H9 (cell line): Measurements from ENCODE around the gene SLC25A39. TPM values are rescaled to one million over a fixed set of nuclear protein-coding genes. Genes with fewer than 3 reads are reported as not detected.

Source experiments
- DNase-seq: peaks from one replicate; pipeline ENCODE4 v3.0.0-alpha.2; 2017
- H2AFZ ChIP-seq: one replicate; pipeline ENCODE4 v1.6.1; 2013; ENCODE audit warnings: mild to moderate bottlenecking, low read length, control low read depth, moderate library complexity
- H2AK5ac ChIP-seq: 2 replicates; pipeline ENCODE4 v1.6.1; 2013; ENCODE audit warnings: low read length, control low read depth, mixed read lengths; ENCODE audit not compliant: insufficient read length
- H2BK120ac ChIP-seq: one replicate; pipeline ENCODE4 v1.6.1; 2013; ENCODE audit warnings: low read depth, mild to moderate bottlenecking, low read length, control low read depth, inconsistent platforms; ENCODE audit not compliant: poor library complexity, severe bottlenecking
- H2BK12ac ChIP-seq: 2 replicates; pipeline ENCODE4 v1.6.1; 2013; ENCODE audit warnings: low read length, control low read depth, mixed read lengths, low read depth; ENCODE audit not compliant: insufficient read length
- H2BK15ac ChIP-seq: 2 replicates; pipeline ENCODE4 v1.6.1; 2013; ENCODE audit warnings: low read depth, low read length, control low read depth
- H2BK20ac ChIP-seq: one replicate; pipeline ENCODE4 v1.6.1; 2013; ENCODE audit warnings: low read depth, mild to moderate bottlenecking, low read length, control low read depth, inconsistent platforms; ENCODE audit not compliant: poor library complexity, severe bottlenecking
- H2BK5ac ChIP-seq: 2 replicates; pipeline ENCODE4 v1.6.1; 2013; ENCODE audit warnings: low read length, control low read depth, mixed read lengths; ENCODE audit not compliant: insufficient read length
- H3K14ac ChIP-seq: 2 replicates; pipeline ENCODE4 v1.6.1; 2013; ENCODE audit warnings: low read length, control low read depth; ENCODE audit not compliant: insufficient read depth
- H3K18ac ChIP-seq: 2 replicates; pipeline ENCODE4 v1.6.1; 2013; ENCODE audit warnings: low read depth, mild to moderate bottlenecking, mixed read lengths, low read length, control low read depth; ENCODE audit not compliant: insufficient read length
- H3K23ac ChIP-seq: 2 replicates; pipeline ENCODE4 v1.6.1; 2013; ENCODE audit warnings: low read length, control low read depth, mixed read lengths, low read depth; ENCODE audit not compliant: insufficient read length
- H3K23me2 ChIP-seq: 2 replicates; pipeline ENCODE4 v1.6.1; 2013; ENCODE audit warnings: low read depth, mild to moderate bottlenecking, mixed read lengths, low read length, control low read depth; ENCODE audit not compliant: insufficient read length, poor library complexity, severe bottlenecking
- H3K27ac ChIP-seq: 2 replicates; pipeline ENCODE4 v1.5.1; 2013; ENCODE audit warnings: low read length, control low read depth, mixed read lengths, low read depth; ENCODE audit not compliant: insufficient read length
- H3K27me3 ChIP-seq: 2 replicates; pipeline ENCODE4 v1.6.1; 2013; ENCODE audit warnings: low read length, control low read depth, inconsistent platforms; ENCODE audit not compliant: insufficient read depth
- H3K4ac ChIP-seq: 2 replicates; pipeline ENCODE4 v1.6.1; 2013; ENCODE audit warnings: low read depth, mild to moderate bottlenecking, control low read depth, inconsistent platforms, low read length, moderate library complexity
- H3K4me1 ChIP-seq: 2 replicates; pipeline ENCODE4 v1.6.1; 2013; ENCODE audit warnings: low read length, control low read depth, inconsistent platforms; ENCODE audit not compliant: insufficient read depth
- H3K4me2 ChIP-seq: 2 replicates; pipeline ENCODE4 v1.6.1; 2013; ENCODE audit warnings: low read length, control low read depth, mixed read lengths; ENCODE audit not compliant: insufficient read length, insufficient read depth
- H3K56ac ChIP-seq: 2 replicates; pipeline ENCODE4 v1.6.1; 2013; ENCODE audit warnings: low read depth, mild to moderate bottlenecking, mixed read lengths, low read length, control low read depth; ENCODE audit not compliant: insufficient read length
- H3K79me1 ChIP-seq: 2 replicates; pipeline ENCODE4 v1.6.1; 2013; ENCODE audit warnings: low read depth, mild to moderate bottlenecking, moderate library complexity, low read length, control low read depth, inconsistent platforms; ENCODE audit not compliant: insufficient read depth, poor library complexity, severe bottlenecking
- H3K79me2 ChIP-seq: 2 replicates; pipeline ENCODE4 v1.6.1; 2013; ENCODE audit warnings: low read length, control low read depth, inconsistent platforms; ENCODE audit not compliant: insufficient read depth
- H3K9ac ChIP-seq: 2 replicates; pipeline ENCODE4 v1.6.1; 2013; ENCODE audit warnings: low read length, control low read depth, mixed read lengths; ENCODE audit not compliant: insufficient read length; ENCODE audit errors: extremely low read depth
- H3K9me3 ChIP-seq: one replicate; pipeline ENCODE4 v1.6.1; 2013; ENCODE audit warnings: low read depth, low read length, inconsistent platforms; ENCODE audit not compliant: control insufficient read depth
- H3T11ph ChIP-seq: one replicate; pipeline ENCODE4 v1.6.1; 2013; ENCODE audit warnings: mild to moderate bottlenecking, low read length, control low read depth, inconsistent platforms
- H4K20me1 ChIP-seq: one replicate; pipeline ENCODE4 v1.6.1; 2013; ENCODE audit not compliant: control insufficient read depth, insufficient read length, insufficient read depth
- H4K5ac ChIP-seq: 2 replicates; pipeline ENCODE4 v1.6.1; 2013; ENCODE audit warnings: low read depth, mild to moderate bottlenecking, mixed read lengths, low read length, control low read depth; ENCODE audit not compliant: insufficient read length
- H4K8ac ChIP-seq: replicated peaks from 2 replicates; pipeline ENCODE4 v1.6.1; 2013; ENCODE audit warnings: low read length, control low read depth, mixed read lengths, low read depth; ENCODE audit not compliant: insufficient read length
- H4K91ac ChIP-seq: 2 replicates; pipeline ENCODE4 v1.6.1; 2013; ENCODE audit warnings: low read depth, mild to moderate bottlenecking, moderate library complexity, mixed read lengths, low read length, control low read depth; ENCODE audit not compliant: insufficient read length
- H3K27ac Mint-ChIP-seq, 3 experiments: 2 replicates in 2 of 3; 3 replicates in 1 of 3; pipeline ENCODE4 v1.8.0; 2020 to 2021; ENCODE audit warnings: mixed read lengths in 3 of 3, mild to moderate bottlenecking in 1 of 3, moderate library complexity in 1 of 3
- H3K27me3 Mint-ChIP-seq: 2 replicates; pipeline ENCODE4 v1.8.0; 2021; ENCODE audit warnings: low read depth, mild to moderate bottlenecking, moderate library complexity, mixed read lengths
- H3K36me3 Mint-ChIP-seq, 3 experiments: 2 replicates in 2 of 3; 3 replicates in 1 of 3; pipeline ENCODE4 v1.8.0; 2020 to 2021; ENCODE audit warnings: low read depth in 3 of 3, mixed read lengths in 3 of 3; ENCODE audit not compliant: insufficient read depth in 1 of 3
- H3K4me1 Mint-ChIP-seq, 2 experiments: 2 replicates each; pipeline ENCODE4 v1.8.0; 2020; ENCODE audit warnings: mixed read lengths in 2 of 2
- H3K4me3 Mint-ChIP-seq, 2 experiments: 2 replicates in 1 of 2; 3 replicates in 1 of 2; pipeline ENCODE4 v1.8.0; 2020 to 2021; ENCODE audit warnings: mild to moderate bottlenecking in 2 of 2, mixed read lengths in 2 of 2, moderate library complexity in 1 of 2
- H3K9me3 Mint-ChIP-seq, 2 experiments: 2 replicates in 1 of 2; 3 replicates in 1 of 2; pipeline ENCODE4 v1.8.0; 2020; ENCODE audit warnings: mild to moderate bottlenecking in 2 of 2, mixed read lengths in 2 of 2, moderate library complexity in 1 of 2
- WGBS: extraction: QIAGEN DNeasy Blood & Tissue Kit; methylation state at CpG from one replicate; pipeline ENCODE4 v1.1.7; 2013; ENCODE audit warnings: missing lambda C conversion rate, low lambda C conversion rate, mixed read lengths; ENCODE audit not compliant: insufficient read length; ENCODE audit errors: extremely low coverage; 5-methylcytosine and 5-hydroxymethylcytosine counted together
- total RNA-seq: library from RNA; stranded (reverse); gene quantifications from 2 replicates; pipeline ENCODE4 v1.2.1, GENCODE V29; 2021
- TF ChIP-seq, protein P1 (sequence below): fragments of 200-600 bp; sonication (generic); conservative IDR thresholded peaks from 3 replicates; pipeline ENCODE4 v1.8.0; 2021; ENCODE audit warnings: antibody characterized with exemption, mild to moderate bottlenecking

The SLC25A39 gene
- total RNA-seq, 1 experiment from 2014 or later, result 227 TPM

DNA sequence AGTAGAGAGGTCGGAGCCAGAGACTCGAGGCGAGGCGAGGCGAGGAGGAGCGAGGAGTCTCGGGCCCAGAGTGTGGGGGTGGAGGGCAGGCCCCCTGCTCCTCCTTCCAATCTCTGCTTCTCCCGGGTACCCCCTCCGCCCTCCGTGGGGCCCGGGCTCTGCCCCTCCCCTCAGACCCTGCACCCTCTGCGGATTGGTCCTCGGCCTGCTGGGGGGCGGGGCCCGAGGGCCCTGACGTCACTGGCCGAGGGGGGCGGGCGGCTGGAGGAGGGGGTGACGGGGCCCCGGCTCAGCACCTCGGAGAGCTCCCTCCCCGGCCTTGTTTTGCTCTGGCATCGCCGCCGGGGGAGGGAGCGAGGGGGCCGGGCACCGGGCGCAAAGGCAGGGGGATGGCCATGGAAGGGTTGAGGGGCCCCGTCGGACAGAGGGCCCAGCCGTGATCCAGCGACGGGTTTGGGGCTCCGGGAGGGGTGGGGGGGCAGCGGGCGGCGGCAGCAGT is 16.3 kb downstream of the SLC25A39 start, which contains the start of gene RUNDC3A:
Gene RUNDC3A (plus strand): TSS at position 282 of the 499 bp plus-strand sequence. CDS start 232 bp downstream, outside the sequence.
- H3K27ac ChIP-seq, result no peak within 1 kb of the TSS
- H3K23me2 ChIP-seq, result peaks cover 9% of the 10 kb centered on the region
- H3K9ac ChIP-seq, result no peak within 1 kb of the TSS
- no peaks in the 10 kb centered on the region for H3K79me2 ChIP-seq
- H3K56ac ChIP-seq, result no peak within 1 kb of the TSS
- Mint-ChIP-seq H3K27ac (peak within 1 kb of the TSS in 1 of 3 experiments; percentile 89; a peak in 2 of 7 replicates), H3K36me3 (peaks cover 0 to 7% (median 5%) of the 10 kb centered on the region in 3 experiments; a peak in 3 of 7 replicates), H3K9me3 (no peaks in the 10 kb centered on the region), H3K27me3 (peaks cover 23% of the 10 kb centered on the region), H3K4me3 (peak within 1 kb of the TSS; percentile 67 to 81), H3K4me1 (peaks cover 34 to 49% of the 10 kb centered on the region in 2 experiments)
- H4K20me1 ChIP-seq, result no peaks in the 10 kb centered on the region
- WGBS, result no CpG with 5 or more reads among the region's 39 CpGs
- H4K91ac ChIP-seq, result no peak within 1 kb of the TSS
- H3K23ac ChIP-seq, result no peak within 1 kb of the TSS
- DNase-seq, result peak; percentile 98
- no peak within 1 kb of the TSS for H4K8ac ChIP-seq
- H3K4me2 ChIP-seq, result peak within 1 kb of the TSS; percentile 75
- H3K4ac ChIP-seq, result no peak within 1 kb of the TSS
- H3K14ac ChIP-seq, result no peak within 1 kb of the TSS
- no peak within 1 kb of the TSS for H3T11ph ChIP-seq
- peak within 1 kb of the TSS; percentile 41 for H3K18ac ChIP-seq
- H3K27me3 ChIP-seq, result no peaks in the 10 kb centered on the region; the same call in 1 of the 2 replicates
- H2AFZ ChIP-seq, result no peak within 1 kb of the TSS
- no peak within 1 kb of the TSS for H2AK5ac ChIP-seq
- no peak within 1 kb of the TSS for H4K5ac ChIP-seq
- H3K4me1 ChIP-seq, result peaks cover 7% of the 10 kb centered on the region; the same call in 1 of the 2 replicates
- H3K9me3 ChIP-seq, result no peaks in the 10 kb centered on the region
- TF ChIP-seq, protein P1, sequence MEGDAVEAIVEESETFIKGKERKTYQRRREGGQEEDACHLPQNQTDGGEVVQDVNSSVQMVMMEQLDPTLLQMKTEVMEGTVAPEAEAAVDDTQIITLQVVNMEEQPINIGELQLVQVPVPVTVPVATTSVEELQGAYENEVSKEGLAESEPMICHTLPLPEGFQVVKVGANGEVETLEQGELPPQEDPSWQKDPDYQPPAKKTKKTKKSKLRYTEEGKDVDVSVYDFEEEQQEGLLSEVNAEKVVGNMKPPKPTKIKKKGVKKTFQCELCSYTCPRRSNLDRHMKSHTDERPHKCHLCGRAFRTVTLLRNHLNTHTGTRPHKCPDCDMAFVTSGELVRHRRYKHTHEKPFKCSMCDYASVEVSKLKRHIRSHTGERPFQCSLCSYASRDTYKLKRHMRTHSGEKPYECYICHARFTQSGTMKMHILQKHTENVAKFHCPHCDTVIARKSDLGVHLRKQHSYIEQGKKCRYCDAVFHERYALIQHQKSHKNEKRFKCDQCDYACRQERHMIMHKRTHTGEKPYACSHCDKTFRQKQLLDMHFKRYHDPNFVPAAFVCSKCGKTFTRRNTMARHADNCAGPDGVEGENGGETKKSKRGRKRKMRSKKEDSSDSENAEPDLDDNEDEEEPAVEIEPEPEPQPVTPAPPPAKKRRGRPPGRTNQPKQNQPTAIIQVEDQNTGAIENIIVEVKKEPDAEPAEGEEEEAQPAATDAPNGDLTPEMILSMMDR, result no peak
- no peaks in the 10 kb centered on the region for H3K79me1 ChIP-seq
- H2BK20ac ChIP-seq, result no peak within 1 kb of the TSS
- no peak within 1 kb of the TSS for H2BK120ac ChIP-seq
- no peak within 1 kb of the TSS for H2BK5ac ChIP-seq
- H2BK12ac ChIP-seq, result no peak within 1 kb of the TSS
- no peak within 1 kb of the TSS for H2BK15ac ChIP-seq
